ENCODE data around the gene CDON. TPM values are rescaled to one million over a fixed set of nuclear protein-coding genes. Genes with fewer than 3 reads are reported as not detected.
A peak's percentile ranks its signal among the peaks of the same experiment; 100 is the strongest.

The CDON gene
- total RNA-seq, 2 donors from 2014 or later = 17.6 to 21.9 TPM

DNA sequence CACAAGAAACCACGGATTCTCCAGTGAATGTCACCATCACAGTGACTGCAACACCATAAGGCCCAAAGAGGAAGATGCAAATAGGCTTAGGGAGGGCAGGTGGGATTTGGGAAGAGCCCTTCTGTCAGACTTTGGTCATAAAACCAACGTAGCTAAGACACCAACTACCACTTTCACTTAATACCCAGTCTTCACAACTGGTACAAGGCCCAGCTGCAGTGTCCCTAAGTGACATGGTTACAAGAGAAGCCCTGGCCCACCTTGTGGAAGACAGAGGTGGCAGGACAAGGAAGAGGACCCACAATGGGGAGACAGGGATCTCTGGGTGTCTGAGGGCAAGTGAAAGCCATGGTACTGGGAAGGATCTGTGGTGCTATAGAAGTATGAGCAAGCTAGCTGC is 106.8 kb downstream of the CDON start:
- Histone ChIP-seq H3K4me1 (peaks cover 0 to 12% of the 10 kb centered on the region in 2 donors), H3K36me3 (peaks cover 3% of the 10 kb centered on the region), H3K9me3 (no peaks in the 10 kb centered on the region), H3K27me3 (no peaks in the 10 kb centered on the region), H3K4me3 (no peak overlapping the region), H3K27ac (peak overlapping the region; percentile 40 to 74)
- DNase-seq (ENCODE audit: low spot score) = no peak
- TF ChIP-seq, protein P1, sequence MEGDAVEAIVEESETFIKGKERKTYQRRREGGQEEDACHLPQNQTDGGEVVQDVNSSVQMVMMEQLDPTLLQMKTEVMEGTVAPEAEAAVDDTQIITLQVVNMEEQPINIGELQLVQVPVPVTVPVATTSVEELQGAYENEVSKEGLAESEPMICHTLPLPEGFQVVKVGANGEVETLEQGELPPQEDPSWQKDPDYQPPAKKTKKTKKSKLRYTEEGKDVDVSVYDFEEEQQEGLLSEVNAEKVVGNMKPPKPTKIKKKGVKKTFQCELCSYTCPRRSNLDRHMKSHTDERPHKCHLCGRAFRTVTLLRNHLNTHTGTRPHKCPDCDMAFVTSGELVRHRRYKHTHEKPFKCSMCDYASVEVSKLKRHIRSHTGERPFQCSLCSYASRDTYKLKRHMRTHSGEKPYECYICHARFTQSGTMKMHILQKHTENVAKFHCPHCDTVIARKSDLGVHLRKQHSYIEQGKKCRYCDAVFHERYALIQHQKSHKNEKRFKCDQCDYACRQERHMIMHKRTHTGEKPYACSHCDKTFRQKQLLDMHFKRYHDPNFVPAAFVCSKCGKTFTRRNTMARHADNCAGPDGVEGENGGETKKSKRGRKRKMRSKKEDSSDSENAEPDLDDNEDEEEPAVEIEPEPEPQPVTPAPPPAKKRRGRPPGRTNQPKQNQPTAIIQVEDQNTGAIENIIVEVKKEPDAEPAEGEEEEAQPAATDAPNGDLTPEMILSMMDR (IDR thresholded peaks at IDR 0.05) = no peak

- Histone ChIP-seq H3K36me3 (no peaks in the 10 kb centered on the region), H3K4me3 (no peak overlapping the region), H3K27ac (peak overlapping the region in 1 of 2 donors; percentile 74), H3K9me3 (no peaks in the 10 kb centered on the region), H3K27me3 (no peaks in the 10 kb centered on the region), H3K4me1 (peaks cover 0 to 17% of the 10 kb centered on the region in 2 donors)
- no peak for DNase-seq (ENCODE audit: low spot score)
- TF ChIP-seq, protein P1 (IDR thresholded peaks at IDR 0.05) = no peak
Measured at GRCh38 chr11:125954945-125955640, 107.6 kb downstream of the CDON start.

GRCh38 chr11:125954123-125954944 is 108.3 kb downstream of the CDON start:
- Histone ChIP-seq H3K4me3 (no peak overlapping the region), H3K9me3 (no peaks in the 10 kb centered on the region), H3K27me3 (no peaks in the 10 kb centered on the region), H3K27ac (no peak overlapping the region), H3K36me3 (no peaks in the 10 kb centered on the region), H3K4me1 (peaks cover 0 to 17% of the 10 kb centered on the region in 2 donors)
- TF ChIP-seq, protein P1 (IDR thresholded peaks at IDR 0.05) = no peak
- no peak for DNase-seq (ENCODE audit: low spot score)

GRCh38 chr11:125953401-125953935 is 109.2 kb downstream of the CDON start:
- no peak for DNase-seq (ENCODE audit: low spot score)
- no peak overlapping the region for H3K4me3 ChIP-seq
- H3K9me3 ChIP-seq = no peaks in the 10 kb centered on the region
- TF ChIP-seq, protein P1 (IDR thresholded peaks at IDR 0.05) = no peak
- no peaks in the 10 kb centered on the region for H3K27me3 ChIP-seq
- peaks cover 0 to 17% of the 10 kb centered on the region in 2 donors for H3K4me1 ChIP-seq
- peak overlapping the region in 1 of 2 donors; percentile 36 for H3K27ac ChIP-seq
- no peaks in the 10 kb centered on the region for H3K36me3 ChIP-seq

GRCh38 chr11:125952973-125953372 is 109.7 kb downstream of the CDON start:
- H3K4me3 ChIP-seq = no peak overlapping the region
- H3K27ac ChIP-seq = peak overlapping the region in 1 of 2 donors; percentile 36
- TF ChIP-seq, protein P1 (IDR thresholded peaks at IDR 0.05) = no peak
- no peaks in the 10 kb centered on the region for H3K27me3 ChIP-seq
- H3K4me1 ChIP-seq = peaks cover 0 to 17% of the 10 kb centered on the region in 2 donors
- H3K9me3 ChIP-seq = no peaks in the 10 kb centered on the region
- no peaks in the 10 kb centered on the region for H3K36me3 ChIP-seq
- DNase-seq (ENCODE audit: low spot score) = peak; percentile 76

All from right atrium auricular region (tissue), 2 donors.